NCI-H1092 treated with DMSO at 0.1 percent for 48 hours (cell line): Measurements from ENCODE around the gene DDX25.
A peak's percentile ranks its signal among the peaks of the same experiment; 100 is the strongest.
"Not testable (repeated sequence)": the region's sequence is repeated elsewhere in the genome, so short reads cannot be mapped to it uniquely, and the experiment has no call there.

Experiments
- DNase-seq: peaks from one replicate; lab custom pipeline; 2025; lab: John Stamatoyannopoulos, UW

Gene DDX25

DNA sequence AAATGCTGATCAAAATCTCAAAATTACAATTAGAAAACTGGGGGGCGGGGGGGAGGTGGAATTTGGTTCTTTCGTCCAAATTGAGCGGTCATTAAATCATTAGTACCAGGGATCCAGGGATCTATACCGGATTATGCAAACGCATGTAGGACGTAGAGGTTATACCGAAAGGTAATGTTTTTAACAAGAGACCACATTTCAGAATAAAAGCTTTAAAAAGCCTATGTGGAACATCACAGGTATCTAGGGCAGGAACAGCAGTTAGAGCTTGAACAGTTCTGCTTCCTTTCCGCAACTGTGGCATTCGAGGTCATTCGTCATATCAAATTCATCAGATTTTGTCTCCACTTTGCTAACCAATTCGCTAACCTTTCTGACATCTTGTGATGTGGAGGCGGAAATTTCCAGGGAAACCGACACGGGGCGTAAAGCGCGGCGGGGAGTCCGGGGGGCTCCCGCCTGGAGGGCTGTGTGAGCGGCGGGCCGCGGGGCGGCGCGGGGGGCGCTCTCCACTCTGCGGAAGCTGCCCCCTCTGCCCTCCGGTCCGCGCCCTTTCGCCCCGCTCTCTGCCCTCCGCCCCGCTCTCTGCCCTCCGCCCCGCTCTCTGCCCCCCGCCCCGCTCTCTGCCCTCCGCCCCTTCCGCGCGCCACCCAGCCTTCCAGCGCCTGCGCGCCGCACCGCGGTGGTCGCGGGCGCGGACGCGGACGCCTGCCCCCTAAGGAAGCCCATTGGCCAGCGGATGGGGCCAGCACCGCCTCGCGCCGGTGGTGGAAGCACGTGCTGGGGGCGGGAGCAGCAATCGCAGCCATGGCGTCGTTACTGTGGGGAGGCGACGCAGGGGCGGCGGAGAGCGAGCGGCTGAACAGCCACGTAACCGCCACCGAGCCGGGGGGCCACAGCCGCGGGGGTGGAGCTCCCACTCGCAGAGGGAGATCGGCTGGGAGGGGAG, at the start of gene DDX25:
Gene DDX25, plus strand, starts transcription at position 798 of the 949 bp plus-strand sequence. Its CDS starts 10 bp downstream, at position 808.
- peak; percentile 81 for DNase-seq

DNA sequence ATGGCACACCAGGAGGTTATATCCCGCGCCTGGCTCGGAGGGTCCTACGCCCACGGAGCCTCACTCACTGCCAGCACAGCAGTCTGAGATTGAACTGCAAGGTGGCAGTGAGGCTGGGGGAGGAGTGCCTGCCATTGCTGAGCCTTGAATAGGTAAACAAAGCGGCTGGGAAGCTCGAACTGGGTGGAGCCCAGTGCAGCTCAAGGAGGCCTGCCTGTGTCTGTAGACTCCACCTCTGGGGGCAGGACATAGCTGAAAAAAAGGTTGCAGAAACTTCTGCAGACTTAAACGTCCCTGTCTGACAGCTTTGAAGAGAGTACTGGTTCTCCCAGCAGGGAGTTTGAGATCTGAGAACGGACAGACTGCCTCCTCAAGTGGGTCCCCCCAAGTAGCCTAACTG, 46.6 kb upstream of the DDX25 start:
- DNase-seq: not testable (repeated sequence)

DNA sequence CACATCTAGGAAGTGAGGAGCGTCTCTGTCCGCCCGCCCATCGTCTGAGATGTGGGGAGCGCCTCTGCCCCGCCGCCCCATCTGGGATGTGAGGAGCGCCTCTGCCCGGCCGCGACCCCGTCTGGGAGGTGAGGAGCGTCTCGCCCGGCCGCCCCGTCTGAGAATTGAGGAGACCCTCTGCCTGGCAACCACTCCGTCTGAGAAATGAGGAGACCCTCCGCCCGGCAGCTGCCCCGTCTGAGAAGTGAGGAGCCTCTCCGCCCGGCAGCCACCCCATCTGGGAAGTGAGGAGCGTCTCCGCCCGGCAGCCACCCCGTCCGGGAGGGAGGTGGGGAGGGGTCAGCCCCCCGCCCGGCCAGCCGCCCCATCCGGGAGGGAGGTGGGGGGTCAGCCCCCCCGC, 41.5 kb upstream of the DDX25 start:
- not testable (repeated sequence) for DNase-seq

DNA sequence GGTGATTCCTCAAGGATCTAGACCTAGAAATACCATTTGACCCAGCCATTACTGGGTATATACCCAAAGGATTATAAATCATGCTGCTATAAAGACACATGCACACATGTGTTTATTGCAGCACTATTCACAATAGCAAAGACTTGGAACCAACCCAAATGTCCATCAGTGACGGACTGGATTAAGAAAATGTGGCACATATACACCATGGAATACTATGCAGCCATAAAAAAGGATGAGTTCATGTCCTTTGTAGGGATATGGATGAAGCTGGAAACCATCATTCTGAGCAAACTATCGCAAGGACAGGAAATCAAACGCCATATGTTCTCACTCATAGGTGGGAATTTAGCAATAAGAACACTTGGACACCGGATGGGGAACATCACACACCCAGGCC, 39.0 kb upstream of the DDX25 start:
- DNase-seq: not testable (repeated sequence)

DNA sequence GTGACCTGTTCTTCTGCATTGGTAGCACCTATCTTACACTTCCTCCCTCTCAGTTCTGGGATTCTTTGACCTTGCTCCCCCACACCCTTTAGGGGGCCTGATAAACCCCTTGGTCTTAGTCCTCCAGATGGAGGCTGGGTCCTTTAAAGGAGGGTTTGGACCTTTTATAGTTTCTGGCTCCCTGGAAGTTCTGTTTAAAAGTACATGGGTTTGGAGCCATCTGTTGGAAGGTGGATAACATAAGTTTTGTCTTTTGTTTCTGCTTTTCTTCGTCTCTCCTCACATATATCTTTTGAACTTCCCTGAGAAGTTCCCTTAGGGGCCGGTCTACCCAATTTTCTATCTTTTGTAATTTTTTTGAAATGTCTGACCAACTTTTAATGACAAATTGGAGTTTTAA, 34.8 kb upstream of the DDX25 start:
- no peak for DNase-seq

DNA sequence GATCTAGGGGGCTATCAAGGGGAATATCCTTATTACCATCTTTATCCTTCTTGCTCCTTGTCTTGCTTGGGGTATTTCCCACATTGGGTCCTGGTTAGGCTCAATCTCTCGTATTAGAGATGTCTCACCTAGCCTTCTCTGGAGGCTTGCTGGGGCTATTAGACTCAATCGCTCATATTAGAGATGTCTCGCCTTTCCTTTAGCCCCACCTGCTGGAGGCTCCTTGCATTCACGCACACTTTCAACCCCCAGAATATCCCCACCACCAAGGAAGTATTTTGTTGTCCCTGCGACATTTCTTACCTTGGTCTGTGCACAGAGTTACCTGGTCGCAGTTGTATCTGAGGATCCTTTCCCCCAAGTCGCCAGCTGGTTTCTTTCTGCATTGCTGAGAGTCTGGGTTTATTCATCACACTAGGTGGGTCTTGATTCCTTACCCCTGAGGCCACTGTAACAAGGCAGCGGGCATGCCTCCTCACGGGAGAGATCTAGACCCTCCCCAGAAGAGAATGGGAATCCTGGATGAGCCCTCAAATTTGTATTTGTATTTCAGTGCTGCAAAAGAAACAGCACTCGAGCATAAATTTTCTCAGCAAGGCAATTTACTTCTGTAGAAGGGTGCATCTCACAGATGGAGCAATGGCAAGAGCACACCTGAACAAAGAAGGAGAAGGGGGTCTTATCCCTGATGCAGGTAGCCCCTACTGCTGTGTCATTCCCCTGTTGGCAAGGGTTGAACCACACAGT, 32.7 kb upstream of the DDX25 start:
- peak; percentile 32 for DNase-seq

DNA sequence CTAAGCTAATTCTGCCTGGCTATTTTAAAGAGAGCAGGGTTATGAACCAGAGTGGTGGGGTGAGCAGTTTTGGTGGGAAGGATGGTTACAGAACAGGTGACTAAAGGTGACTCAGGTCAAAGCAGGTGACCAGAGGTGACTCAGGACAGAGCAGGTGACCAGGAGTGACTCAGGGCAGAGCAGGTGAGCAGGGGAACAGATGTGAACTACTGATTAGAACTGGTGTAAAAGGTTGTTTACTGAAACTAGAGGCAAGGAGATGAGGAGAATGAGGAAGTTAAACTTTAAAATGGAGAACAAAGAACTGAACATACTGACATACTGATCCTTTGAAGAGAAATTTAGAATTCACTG, 32.2 kb upstream of the DDX25 start:
- no peak for DNase-seq

DNA sequence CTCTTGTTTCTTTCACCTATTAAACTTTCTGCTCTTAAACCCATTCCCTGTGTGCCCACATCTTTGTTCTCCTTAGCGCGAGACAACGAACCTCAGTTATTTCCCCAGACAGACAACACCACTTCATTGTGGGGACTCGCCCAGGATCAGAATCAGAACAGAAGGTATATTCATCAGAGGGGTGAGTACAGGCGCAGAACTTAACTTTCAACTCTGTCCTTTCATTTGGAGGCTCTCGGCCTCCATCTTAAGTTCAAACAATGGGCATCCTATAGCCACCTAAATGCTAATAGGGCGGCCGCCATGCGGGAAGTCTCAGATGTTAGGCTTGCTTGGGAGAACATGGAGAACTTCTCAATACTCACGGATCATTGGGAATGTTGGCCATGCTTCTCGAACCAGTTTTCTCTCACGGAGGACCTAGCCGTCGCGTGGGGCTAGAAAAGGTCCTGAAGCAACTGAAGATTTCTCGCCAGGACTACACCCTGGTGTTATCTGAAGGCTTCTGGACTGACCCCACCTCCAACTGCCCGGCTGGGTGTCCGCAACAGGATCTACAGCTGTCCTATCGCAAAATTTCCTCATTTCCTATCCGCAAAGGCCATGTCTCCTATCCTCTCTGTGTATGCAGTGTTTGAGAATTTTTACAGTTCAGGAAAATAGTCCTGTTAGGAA, 30.3 kb upstream of the DDX25 start:
- no peak for DNase-seq

DNA sequence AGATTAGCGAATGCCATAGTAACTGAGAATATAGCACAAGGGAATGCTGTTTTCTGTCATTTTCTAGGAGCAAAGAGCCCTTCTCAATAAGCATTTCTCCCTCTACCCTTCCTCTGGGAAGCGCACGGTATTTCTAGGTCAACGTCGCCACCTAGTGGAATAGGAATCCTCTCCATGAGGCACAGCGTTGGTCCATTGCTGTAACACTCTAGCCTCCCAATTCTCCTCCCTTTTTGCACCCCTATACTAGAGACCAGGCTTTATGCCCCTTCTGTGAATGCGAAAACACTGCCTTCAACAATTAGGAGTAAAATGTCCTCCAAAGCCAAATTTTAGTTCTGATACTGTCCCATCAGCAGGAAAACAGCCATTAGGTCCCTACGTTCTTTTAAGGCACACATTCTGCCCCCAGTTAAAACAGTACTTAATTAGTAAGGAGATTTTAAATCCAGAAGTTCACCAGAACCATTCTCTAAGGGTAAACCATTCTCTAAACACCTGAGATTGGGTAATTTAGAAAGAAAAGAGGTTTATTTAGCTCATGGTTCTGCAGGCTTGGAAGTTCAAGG, 29.7 kb upstream of the DDX25 start:
- peak; percentile 78 for DNase-seq

DNA sequence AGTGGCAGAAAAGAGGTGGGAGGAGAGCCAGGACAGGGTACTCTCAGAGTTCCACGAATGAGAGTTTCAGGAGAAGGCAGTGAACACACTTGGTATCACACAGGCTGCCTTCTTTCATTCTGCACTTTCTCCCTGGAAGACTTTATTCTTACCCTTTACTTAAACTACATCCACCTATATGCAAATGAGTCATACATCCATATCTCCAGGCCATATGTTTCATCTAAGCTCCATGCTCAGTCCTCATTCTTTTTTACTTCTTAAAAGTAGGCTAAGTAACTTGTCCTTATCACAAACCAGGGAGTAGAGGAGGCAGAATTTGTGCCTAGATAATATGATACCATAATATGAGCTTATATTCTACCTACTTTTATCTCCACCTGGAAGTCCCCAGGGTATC, 23.0 kb upstream of the DDX25 start:
- DNase-seq: no peak

DNA sequence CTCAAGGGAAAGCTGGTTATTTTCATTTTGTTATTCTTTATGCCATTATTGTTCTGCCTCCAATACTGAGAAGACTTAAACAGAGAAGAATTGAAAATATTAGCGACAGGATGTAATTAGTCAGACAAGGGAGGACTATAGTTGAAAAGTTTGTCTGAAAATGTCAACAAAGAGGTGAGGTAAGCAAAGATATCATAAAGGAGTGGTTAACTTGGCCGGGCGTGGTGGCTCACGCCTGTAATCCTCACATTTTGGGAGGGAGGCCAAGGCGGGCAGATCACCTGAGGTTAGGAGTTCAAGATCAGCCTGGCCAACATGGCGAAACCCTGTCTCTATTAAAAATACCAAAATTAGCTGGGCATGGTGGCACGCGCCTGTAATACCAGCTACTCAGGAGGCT, 20.9 kb upstream of the DDX25 start:
- no peak for DNase-seq

DNA sequence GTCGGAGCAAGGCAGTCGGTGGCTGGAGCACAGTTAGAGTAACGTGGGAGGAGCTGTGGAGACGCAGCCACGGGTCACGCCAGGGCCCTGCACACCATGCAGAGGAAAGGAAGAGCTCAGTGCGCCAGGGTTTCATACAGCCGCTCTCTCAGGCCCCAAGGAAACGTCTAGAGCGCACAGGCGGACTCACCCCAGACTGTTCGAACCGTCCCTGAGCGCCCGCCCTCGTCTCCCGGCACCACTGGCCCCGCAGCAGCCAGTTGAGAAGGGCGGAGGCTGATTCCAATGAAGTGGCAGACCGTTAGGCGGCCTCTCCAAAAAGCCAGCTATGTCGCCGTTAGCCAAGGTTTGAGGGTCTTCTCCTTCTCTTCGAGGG, 17.3 kb upstream of the DDX25 start:
- no peak for DNase-seq

DNA sequence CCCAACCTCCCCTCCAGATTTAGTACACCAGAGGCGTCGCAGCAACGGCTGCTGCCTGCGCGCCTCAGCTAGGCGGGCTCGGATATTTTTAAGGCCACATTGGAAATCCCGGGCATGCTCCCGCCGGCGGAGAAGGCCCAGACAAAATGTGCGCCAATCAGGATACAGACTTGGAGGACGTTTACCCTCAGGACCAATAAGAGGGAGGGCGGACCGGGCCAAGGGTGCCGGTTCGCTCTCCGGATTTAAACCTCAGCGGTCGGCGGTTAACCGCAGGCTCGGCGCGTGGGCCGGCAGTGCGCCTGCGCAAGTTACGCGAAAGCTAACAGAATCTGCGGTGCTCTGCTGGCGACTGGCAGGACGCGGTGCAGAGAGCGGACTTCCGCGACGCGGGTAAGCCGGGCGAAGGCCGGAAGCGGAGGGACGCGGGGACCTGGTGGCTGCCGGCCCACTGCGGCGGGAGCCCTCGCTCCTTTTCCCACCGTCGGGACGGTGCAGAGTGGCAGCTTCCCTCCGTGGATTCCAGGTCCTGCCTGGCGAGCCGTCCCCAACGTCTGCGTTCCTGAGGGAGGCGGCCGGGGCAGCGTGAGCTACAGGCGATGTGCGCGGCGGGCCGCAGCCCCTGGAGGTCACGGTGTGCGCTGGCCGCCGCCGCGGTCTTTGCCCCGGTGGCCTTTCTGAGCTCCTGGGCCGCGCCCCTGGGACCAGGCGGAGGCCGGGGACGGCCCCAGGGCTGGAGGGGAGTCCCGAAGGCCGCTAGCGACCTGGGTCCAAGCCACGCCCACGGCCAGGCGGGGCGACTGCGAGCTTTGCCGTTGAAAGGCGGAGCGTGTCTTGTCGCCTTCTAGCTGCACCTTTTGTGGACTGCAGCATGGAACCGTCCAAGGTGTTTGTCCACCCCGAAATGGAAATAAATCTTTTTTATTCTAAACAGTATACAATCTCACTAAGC, 16.7 kb upstream of the DDX25 start, which contains the start of gene HYLS1:
Gene HYLS1, plus strand, starts transcription at position 296 of the 952 bp plus-strand sequence. CDS start 11,701 bp downstream, outside the sequence.
- DNase-seq: peak; percentile 89

DNA sequence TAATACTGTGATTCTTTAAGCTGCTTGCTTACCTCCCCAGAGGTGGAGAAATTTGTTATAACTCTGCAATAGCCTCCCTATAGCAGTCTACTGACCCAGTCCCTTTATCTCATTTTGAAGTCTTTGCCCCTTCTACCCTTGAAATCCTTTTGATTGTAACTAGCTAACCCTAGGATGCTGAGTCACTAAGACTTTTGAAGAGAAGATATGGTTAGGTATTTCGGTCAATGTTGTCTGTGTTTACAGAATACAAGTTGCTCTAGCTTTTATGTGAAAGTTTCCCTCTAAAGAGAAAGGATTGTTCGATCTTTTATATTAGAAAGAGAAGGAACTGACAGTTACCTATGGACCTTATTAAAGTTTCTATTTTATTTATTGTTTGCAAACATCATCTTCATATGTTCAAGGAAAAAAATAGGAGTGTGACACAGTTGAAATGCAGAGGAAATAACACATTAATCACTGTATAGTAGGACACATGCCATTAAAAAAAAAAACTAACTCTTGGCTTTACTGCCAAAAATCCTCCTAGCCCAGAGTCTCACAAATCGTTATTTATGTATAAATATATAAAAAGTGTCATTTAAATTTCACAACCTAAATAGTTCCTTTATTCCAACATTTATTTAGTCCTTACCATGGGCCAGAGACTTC, 13.7 kb upstream of the DDX25 start:
- DNase-seq: no peak

DNA sequence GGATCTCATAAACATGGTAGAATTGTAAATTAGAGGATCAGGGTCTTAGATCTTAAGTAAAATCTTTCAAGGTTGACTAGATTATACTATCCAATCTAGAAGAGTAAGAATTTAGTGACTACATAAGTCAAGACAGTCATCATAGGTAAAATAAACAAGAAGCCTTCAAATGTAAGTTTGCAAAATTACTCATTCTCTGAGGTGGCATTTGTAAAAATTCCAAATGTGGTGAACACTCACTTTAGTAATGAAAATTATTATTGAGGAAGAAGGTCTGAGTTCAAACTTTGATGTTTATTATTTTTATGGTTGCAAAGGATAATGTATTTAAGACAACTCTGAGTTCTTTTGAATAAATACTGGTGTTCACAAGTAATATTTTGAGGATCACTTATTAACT, 12.2 kb upstream of the DDX25 start:
- DNase-seq: no peak

DNA sequence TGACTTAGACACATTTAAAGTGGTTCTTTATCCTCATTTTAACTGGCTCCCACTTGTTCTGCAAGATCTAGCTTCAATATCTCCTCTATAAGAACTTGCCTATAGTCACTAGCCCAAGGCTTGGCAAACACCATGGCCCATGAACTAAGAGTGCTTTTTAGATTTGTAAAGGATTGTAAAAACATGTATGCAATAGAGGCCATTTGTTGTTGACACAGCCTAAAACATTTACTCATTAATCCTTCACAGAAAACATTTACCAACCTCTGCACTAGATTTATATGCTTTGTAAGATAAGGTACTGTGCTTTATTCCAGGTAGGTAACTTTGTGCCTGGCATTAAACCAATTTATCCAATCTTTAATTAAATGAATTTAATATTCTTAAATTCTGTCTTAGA, 11.3 kb upstream of the DDX25 start:
- DNase-seq: no peak

DNA sequence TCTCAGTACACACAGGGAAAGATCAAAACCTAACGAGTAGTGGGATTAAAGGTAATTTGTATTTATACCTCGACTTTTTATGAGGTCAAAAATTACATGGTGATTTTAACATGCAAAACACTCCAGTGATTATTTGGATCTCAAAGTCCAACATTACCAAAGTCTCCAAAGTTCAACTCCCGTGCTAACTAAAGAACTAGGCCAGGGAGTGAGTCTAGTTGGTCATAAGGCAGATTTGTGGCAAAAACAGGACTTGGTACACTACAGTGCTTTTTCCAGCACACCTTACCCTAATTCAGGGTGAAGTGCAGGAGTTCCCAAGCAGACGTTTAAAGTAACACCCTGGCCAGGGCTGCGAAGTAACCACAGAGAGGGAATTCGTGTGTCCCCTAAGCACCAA, 2.4 kb upstream of the DDX25 start:
- DNase-seq: no peak

DNA sequence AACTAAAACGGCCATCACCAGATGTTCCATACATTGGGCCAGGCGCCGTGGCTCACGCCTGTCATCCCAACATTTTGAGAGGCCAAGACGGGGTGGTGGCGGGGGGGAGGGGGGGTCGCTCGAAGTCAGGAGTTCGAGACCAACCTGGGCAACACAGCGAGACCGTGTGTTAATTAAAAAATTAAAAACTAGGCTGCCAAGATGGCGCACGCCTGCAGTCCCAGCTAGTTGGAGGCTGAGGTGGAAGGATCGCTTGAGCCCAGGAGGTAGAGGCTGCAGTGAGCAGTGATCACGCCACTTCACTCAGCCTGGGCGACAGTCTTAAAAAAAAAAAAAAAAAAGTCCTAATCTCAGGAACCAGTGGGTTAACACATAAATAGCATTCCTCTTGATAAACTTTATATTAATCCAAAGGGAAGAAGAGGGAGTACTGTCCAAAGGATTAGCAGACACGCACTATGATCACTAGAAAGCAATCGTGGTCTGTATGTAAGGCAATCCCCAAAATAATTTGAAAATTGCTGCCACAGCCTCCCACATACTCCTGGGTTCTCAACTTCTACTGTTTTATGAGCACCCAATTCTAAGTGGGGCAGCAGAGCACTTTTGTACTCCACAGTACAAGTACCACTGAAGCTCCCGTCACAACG, 1.9 kb upstream of the DDX25 start:
- DNase-seq: no peak

DNA sequence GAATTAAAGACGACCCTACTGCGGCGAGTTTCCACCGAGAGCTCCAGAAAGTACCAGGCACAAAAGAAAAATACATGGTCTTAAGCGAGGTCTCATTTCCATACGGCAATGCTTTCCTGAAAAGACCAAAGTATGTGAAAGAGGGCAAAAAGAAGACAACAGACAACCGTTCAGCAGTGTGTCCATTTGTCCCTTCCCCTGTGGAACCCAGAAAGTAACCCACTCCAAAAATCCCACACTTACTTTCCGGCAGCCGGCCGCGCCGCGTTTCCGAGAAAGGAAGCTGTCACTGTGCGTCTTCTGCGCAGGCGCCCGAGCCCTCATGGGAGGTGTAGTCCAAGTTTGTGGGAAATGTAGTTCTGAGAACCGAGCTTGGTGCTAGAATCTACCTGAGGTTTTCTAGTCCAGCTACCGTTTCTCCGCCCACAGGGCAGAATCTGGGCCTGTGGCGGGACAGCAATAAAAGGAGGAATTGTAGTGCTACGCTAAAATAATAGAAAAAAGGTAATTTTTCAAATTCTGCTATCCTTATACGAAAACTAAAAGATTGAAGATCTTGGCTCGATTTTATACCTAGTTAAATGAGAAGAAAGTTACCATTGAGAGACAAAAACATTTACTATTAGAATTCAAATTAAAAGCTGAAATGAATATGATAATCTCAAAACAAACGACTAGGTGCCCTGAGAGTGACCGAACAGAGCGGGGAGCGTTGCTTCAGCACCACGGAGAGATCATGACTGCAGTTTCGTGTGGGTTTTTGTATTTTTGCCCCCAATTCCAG, 1.2 kb upstream of the DDX25 start, which contains the start of gene PUS3:
Gene PUS3, minus strand, starts transcription at position 280 of the 784 bp plus-strand sequence. CDS start 6,922 bp downstream, outside the sequence.
- DNase-seq: peak; percentile 96
